Measurements from ENCODE around the gene NALCN.
A peak's percentile ranks its signal among the peaks of the same experiment; 100 is the strongest.

NALCN gene

DNA sequence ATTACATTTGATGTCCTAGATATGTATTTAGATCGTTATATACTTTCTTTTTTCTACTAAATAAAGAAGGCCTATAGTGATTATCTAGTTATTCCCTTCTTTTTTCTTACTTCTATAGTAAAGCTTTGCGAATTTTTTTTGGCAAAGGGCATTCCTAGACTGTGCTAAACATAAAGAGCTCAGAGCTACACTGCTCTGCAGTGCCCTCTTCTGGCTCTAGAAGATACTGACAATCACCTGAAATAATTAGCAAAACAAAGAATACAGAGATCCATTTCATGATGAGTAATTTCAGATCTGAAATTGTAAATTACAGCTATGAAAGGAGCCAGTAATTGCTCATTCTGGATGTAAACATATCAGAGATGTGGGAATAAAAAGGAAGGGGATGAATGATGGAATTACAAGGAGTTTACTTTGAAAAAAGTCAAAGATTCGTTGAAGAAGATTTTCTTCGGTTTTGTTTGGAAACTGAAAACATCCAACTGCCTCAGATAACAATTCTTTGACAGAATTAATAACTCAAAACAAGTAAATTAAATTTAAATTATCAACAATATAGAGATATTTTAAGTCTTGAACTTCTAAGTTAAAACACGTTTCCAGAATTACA is 288.5 kb downstream of the NALCN start:
- TF ChIP-seq, protein P1, sequence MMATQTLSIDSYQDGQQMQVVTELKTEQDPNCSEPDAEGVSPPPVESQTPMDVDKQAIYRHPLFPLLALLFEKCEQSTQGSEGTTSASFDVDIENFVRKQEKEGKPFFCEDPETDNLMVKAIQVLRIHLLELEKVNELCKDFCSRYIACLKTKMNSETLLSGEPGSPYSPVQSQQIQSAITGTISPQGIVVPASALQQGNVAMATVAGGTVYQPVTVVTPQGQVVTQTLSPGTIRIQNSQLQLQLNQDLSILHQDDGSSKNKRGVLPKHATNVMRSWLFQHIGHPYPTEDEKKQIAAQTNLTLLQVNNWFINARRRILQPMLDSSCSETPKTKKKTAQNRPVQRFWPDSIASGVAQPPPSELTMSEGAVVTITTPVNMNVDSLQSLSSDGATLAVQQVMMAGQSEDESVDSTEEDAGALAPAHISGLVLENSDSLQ (IDR thresholded peaks at IDR 0.05), result no peak
- no peak for TF ChIP-seq FOXA1 (IDR thresholded peaks at IDR 0.05)
- no peak for TF ChIP-seq SUZ12 (IDR thresholded peaks at IDR 0.05)
- TF ChIP-seq NFRKB (IDR thresholded peaks at IDR 0.05), result no peak
- TF ChIP-seq TARDBP (IDR thresholded peaks at IDR 0.05), result no peak
- no peak for TF ChIP-seq BHLHE40 (IDR thresholded peaks at IDR 0.05; ENCODE audit: borderline replicate concordance)
- no peak for TF ChIP-seq ELF4 (IDR thresholded peaks at IDR 0.05)
- TF ChIP-seq FOXM1 (IDR thresholded peaks at IDR 0.05; ENCODE audit: borderline replicate concordance), result no peak
- TF ChIP-seq ZNF384 (IDR thresholded peaks at IDR 0.05), result no peak
- no peak for TF ChIP-seq ARNT (IDR thresholded peaks at IDR 0.05)
- TF ChIP-seq LEF1 (IDR thresholded peaks at IDR 0.05; ENCODE audit: borderline replicate concordance), result no peak
- TF ChIP-seq HDGF (IDR thresholded peaks at IDR 0.05; ENCODE audit: borderline replicate concordance), result no peak
- no peak for TF ChIP-seq L3MBTL2 (conservative IDR thresholded peaks at IDR 0.05)
- TF ChIP-seq SP1 (IDR thresholded peaks at IDR 0.05), result no peak
- no peak for TF ChIP-seq FOXK2 (IDR thresholded peaks at IDR 0.05)
- no peak for TF ChIP-seq CTBP1 (IDR thresholded peaks at IDR 0.05; ENCODE audit: borderline replicate concordance)
- CTCF ChIA-PET, result interaction anchor here (0.5 to 0.6 kb wide), 2 partner anchors 554 to 974 kb away, joined by 5 to 7 read pairs; no protein-coding TSS in a partner anchor
- DNase-seq (ENCODE audit: extremely low spot score), result peak; percentile 23
- POLR2A ChIA-PET, result no interaction called here

DNA sequence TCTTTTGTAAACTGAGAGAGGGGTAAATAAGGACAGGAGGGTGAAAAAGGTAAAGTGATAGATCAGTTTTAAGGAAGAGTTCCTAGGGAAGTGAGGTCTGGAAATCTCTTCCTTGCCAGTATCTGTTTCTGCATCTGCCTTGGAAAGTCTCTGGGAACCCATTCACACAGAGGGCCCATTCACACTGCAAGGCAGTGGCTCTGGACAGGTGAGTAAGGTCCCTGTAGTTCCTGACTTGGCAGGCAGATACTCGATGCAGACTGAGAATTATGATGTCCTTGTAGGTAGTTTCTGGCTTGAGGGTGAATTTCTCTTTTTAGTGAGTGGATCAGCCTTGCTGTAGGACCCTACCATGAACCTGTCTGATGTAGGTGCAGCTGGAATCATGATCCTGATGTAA is 293.3 kb downstream of the NALCN start:
- POLR2A ChIA-PET, result no interaction called here

DNA sequence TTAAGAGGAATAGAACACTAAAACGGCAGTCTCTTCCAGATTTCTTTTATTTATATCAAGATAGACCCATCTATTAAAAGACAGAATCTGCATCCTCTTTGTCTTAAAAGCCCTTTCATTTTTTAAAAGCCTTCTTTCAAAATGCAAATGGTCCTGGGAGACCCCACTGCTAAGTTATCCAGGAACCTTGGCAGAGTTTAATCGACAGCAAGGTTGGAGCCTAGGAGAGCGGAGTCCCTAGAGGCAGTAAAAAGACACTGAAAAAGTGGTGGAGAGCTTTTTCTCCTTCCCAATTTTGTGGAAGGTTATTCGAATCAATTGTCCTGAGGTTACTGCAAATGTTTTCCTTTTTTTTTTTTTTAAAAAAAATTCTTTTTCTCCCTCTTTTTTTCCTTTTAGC is 294.7 kb downstream of the NALCN start:
- no peak for DNase-seq (ENCODE audit: extremely low spot score)
- TF ChIP-seq SUZ12 (IDR thresholded peaks at IDR 0.05) (no peak), HDGF (IDR thresholded peaks at IDR 0.05; ENCODE audit: borderline replicate concordance) (no peak), TARDBP (IDR thresholded peaks at IDR 0.05) (no peak), CTBP1 (IDR thresholded peaks at IDR 0.05; ENCODE audit: borderline replicate concordance) (no peak), LEF1 (IDR thresholded peaks at IDR 0.05; ENCODE audit: borderline replicate concordance) (no peak), FOXA1 (IDR thresholded peaks at IDR 0.05) (no peak), SP1 (IDR thresholded peaks at IDR 0.05) (no peak), BHLHE40 (IDR thresholded peaks at IDR 0.05; ENCODE audit: borderline replicate concordance) (no peak), NFRKB (IDR thresholded peaks at IDR 0.05) (no peak)
- TF ChIP-seq, protein P1 (IDR thresholded peaks at IDR 0.05), result no peak

More for the DNA sequence above, 293.3 kb downstream of the NALCN start:
- TF ChIP-seq NFRKB (IDR thresholded peaks at IDR 0.05) (no peak), TARDBP (IDR thresholded peaks at IDR 0.05) (no peak), ARNT (IDR thresholded peaks at IDR 0.05) (no peak), L3MBTL2 (conservative IDR thresholded peaks at IDR 0.05) (no peak), HDGF (IDR thresholded peaks at IDR 0.05; ENCODE audit: borderline replicate concordance) (no peak), SP1 (IDR thresholded peaks at IDR 0.05) (no peak)
- TF ChIP-seq, protein P1 (IDR thresholded peaks at IDR 0.05), result no peak
- CTCF ChIA-PET, result no interaction called here
- DNase-seq (ENCODE audit: extremely low spot score), result no peak

DNA sequence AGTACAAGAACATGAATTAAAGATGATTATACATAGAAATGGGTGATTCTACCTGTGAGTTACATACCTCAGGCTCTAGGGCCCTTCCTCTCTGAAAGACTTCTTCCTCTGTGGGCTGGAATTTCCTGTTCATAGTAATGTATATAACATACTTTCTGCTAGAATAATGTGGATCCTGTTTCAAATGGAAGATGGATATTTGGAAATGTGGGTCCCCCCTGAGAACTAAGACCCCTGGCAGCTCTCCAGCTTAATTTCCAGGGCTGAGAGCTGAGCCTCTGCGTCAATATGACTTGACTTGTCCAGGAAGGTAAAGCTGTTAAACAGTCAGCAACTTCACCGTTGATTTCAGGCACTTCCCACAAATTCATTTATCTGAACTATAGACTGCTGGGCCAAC is 296.3 kb downstream of the NALCN start:
- CTCF ChIA-PET, result no interaction called here
- DNase-seq (ENCODE audit: extremely low spot score), result no peak
- POLR2A ChIA-PET, result no interaction called here
- TF ChIP-seq HDGF (IDR thresholded peaks at IDR 0.05; ENCODE audit: borderline replicate concordance) (no peak), FOXA1 (IDR thresholded peaks at IDR 0.05) (no peak), FOXK2 (IDR thresholded peaks at IDR 0.05) (no peak), FOXM1 (IDR thresholded peaks at IDR 0.05; ENCODE audit: borderline replicate concordance) (no peak), BHLHE40 (IDR thresholded peaks at IDR 0.05; ENCODE audit: borderline replicate concordance) (no peak), ELF4 (IDR thresholded peaks at IDR 0.05) (no peak), L3MBTL2 (conservative IDR thresholded peaks at IDR 0.05) (no peak), ZNF384 (IDR thresholded peaks at IDR 0.05) (no peak), SP1 (IDR thresholded peaks at IDR 0.05) (no peak), ARNT (IDR thresholded peaks at IDR 0.05) (no peak), TARDBP (IDR thresholded peaks at IDR 0.05) (no peak), SUZ12 (IDR thresholded peaks at IDR 0.05) (no peak), LEF1 (IDR thresholded peaks at IDR 0.05; ENCODE audit: borderline replicate concordance) (no peak), CTBP1 (IDR thresholded peaks at IDR 0.05; ENCODE audit: borderline replicate concordance) (no peak), NFRKB (IDR thresholded peaks at IDR 0.05) (no peak)
- TF ChIP-seq, protein P1 (IDR thresholded peaks at IDR 0.05), result no peak

More for the DNA sequence above, 294.7 kb downstream of the NALCN start:
- ChIA-PET CTCF (no interaction called here), POLR2A (no interaction called here)

DNA sequence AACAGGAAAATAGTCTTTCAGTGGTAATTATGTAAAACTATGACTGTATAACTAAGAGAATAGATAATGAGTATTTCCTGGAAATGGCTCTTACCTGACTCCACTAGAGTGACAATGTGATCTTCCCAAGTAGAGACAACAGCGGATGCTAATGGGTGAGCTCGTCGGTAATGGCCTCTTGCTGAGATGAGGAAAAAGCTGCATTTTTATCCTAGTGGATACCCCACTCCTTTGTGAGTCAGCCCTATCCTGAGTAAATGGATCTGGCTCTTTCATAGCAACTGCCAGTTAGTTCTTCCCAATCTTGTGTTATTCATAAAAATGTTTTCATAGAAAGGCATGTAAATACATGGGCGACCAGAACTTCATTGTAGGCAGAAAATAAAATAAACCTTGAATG is 299.5 kb downstream of the NALCN start:
- TF ChIP-seq ELF4 (IDR thresholded peaks at IDR 0.05), result no peak
- ChIA-PET CTCF (no interaction called here), POLR2A (no interaction called here)
- DNase-seq (ENCODE audit: extremely low spot score), result no peak

DNA sequence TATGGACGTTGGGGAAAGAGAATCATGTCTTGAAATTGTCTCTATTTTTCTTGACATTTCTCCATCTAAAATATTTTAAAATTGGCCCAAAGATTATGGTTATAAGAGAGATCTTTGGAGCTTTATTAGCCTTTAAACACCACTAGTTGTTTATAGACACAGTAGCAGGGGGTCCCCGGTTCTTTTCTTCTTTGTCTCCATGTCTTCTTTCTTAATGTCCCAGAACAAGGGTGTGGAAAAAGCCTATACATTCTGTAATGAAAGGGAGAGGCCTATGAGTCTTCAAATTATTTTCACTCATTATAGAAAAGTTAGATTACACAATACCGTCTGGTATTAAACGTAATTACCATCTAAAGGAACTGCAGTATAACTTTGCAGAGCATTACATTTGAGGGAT is 300.0 kb downstream of the NALCN start:
- no peak for DNase-seq (ENCODE audit: extremely low spot score)
- TF ChIP-seq BHLHE40 (IDR thresholded peaks at IDR 0.05; ENCODE audit: borderline replicate concordance) (no peak), HDGF (IDR thresholded peaks at IDR 0.05; ENCODE audit: borderline replicate concordance) (no peak), ELF4 (IDR thresholded peaks at IDR 0.05) (no peak), TARDBP (IDR thresholded peaks at IDR 0.05) (no peak), LEF1 (IDR thresholded peaks at IDR 0.05; ENCODE audit: borderline replicate concordance) (no peak), ZNF384 (IDR thresholded peaks at IDR 0.05) (no peak), SP1 (IDR thresholded peaks at IDR 0.05) (no peak), NFRKB (IDR thresholded peaks at IDR 0.05) (no peak), FOXA1 (IDR thresholded peaks at IDR 0.05) (no peak), L3MBTL2 (conservative IDR thresholded peaks at IDR 0.05) (no peak), FOXM1 (IDR thresholded peaks at IDR 0.05; ENCODE audit: borderline replicate concordance) (no peak), CTBP1 (IDR thresholded peaks at IDR 0.05; ENCODE audit: borderline replicate concordance) (no peak), FOXK2 (IDR thresholded peaks at IDR 0.05) (no peak), SUZ12 (IDR thresholded peaks at IDR 0.05) (no peak), ARNT (IDR thresholded peaks at IDR 0.05) (no peak)
- TF ChIP-seq, protein P1 (IDR thresholded peaks at IDR 0.05), result no peak
- ChIA-PET CTCF (no interaction called here), POLR2A (no interaction called here)

Measured in HEK293T (cell line).